Endothelial cell of umbilical vein (primary cell): ENCODE measurements around the gene NDUFAF2.

Experiments
- CTCF ChIP-seq, 2 donors: IDR thresholded peaks; 1 replicate in 1 of 2; 2 replicates in 1 of 2; pipeline ENCODE4 v1.5.1; 2011; ENCODE audit warnings: low read length in 2 of 2, mild to moderate bottlenecking in 2 of 2, moderate library complexity in 2 of 2, control low read depth in 1 of 2, inconsistent platforms in 1 of 2, low read depth in 1 of 2; ENCODE audit not compliant: insufficient read depth in 1 of 2; ENCODE audit errors: extremely low read depth in 1 of 2
- EZH2 ChIP-seq: IDR thresholded peaks from 2 replicates; pipeline ENCODE4 v1.6.1; 2012; ENCODE audit warnings: borderline replicate concordance, low read depth, mild to moderate bottlenecking, moderate library complexity, low read length, inconsistent platforms; ENCODE audit not compliant: severe bottlenecking
- MAX ChIP-seq: IDR thresholded peaks from 2 replicates; pipeline ENCODE4 v1.6.1; 2011; ENCODE audit not compliant: insufficient read depth, insufficient read length
- POLR2A ChIP-seq: IDR thresholded peaks from 2 replicates; pipeline ENCODE4 v1.6.1; 2012; ENCODE audit warnings: low read depth, mild to moderate bottlenecking, control low read depth, low read length

- no peak for TF ChIP-seq CTCF (IDR thresholded peaks at IDR 0.05; ENCODE audit: extremely low read depth in 1 of 2, insufficient read depth in 1 of 2, low read depth in 1 of 2, low read length in 2 of 2)
- TF ChIP-seq POLR2A: no peak
- no peak for TF ChIP-seq MAX
- no peak for TF ChIP-seq EZH2
Observed at GRCh38 chr5:60955239-60955638, 10.2 kb downstream of the NDUFAF2 start.
